Mononuclear cell (primary cell): Measurements from ENCODE around the gene CDC42EP1. TPM values are rescaled to one million over a fixed set of nuclear protein-coding genes. Genes with fewer than 3 reads are reported as not detected.
A peak's percentile ranks its signal among the peaks of the same experiment; 100 is the strongest.

Experiments used
- H3K27me3 ChIP-seq: 2 replicates; pipeline ENCODE4 v1.6.0; 2011; ENCODE audit warnings: low read length, control low read depth; ENCODE audit not compliant: insufficient read depth
- H3K4me1 ChIP-seq: 2 replicates; pipeline ENCODE4 v1.5.1; 2011; ENCODE audit warnings: mild to moderate bottlenecking, low read length, control low read depth; ENCODE audit not compliant: insufficient read depth
- H3K4me3 ChIP-seq: 2 replicates; pipeline ENCODE4 v1.5.1; 2011; ENCODE audit warnings: mild to moderate bottlenecking, low read length, moderate library complexity
- H3K9me3 ChIP-seq: 2 replicates; pipeline ENCODE4 v1.5.1; 2011; ENCODE audit warnings: low read depth, mild to moderate bottlenecking, control low read depth, low read length
- total RNA-seq: library from RNA; depleted of rRNA; stranded (reverse); fragments of >200 nt; gene quantifications from one replicate; pipeline ENCODE4 v1.2.3, GENCODE V29; 2012

CDC42EP1 gene, protein sequence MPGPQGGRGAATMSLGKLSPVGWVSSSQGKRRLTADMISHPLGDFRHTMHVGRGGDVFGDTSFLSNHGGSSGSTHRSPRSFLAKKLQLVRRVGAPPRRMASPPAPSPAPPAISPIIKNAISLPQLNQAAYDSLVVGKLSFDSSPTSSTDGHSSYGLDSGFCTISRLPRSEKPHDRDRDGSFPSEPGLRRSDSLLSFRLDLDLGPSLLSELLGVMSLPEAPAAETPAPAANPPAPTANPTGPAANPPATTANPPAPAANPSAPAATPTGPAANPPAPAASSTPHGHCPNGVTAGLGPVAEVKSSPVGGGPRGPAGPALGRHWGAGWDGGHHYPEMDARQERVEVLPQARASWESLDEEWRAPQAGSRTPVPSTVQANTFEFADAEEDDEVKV
- total RNA-seq: 0.42 TPM

DNA sequence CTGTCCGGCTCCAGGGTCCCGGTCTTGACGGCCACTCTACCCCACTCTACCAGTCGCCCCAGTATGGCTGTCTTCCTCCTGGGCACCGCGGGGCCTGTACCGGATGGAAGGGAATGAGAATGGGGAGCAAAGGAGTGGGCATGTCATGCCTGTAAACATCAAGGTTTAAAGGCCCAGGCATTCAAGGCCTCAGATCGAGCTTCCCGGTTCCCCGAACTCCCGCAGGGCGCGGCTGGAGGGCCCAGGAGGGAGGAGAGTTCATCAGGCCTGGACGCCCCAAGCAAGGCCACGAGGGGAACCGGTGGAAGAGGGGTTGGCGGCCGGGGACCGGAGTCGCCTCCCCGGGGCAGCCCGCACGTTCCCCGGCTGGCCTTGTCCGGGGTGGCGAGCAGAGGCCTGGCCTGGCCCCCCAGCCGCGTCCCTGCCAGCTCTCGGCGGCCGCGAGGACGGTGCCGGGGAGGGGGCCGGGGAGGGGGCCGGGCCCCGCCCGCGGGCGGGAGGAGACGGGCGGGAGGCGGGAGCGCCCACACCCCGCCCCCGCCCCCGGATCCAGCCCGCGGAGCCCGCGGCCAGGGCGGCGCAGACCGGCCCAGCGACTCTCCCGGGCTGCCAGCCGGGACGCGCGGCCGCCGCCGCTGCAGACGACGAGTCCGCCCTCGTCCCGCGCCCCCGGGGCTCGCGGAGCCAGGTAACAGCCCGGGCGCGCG is at the start of gene CDC42EP1:
TSS of gene CDC42EP1 (plus strand) at position 580 of the 707 bp plus-strand sequence. CDS start 5,870 bp downstream, outside the sequence.
- Histone ChIP-seq H3K27me3 (peaks cover 31% of the 10 kb centered on the region), H3K4me1 (peaks cover 18% of the 10 kb centered on the region), H3K9me3 (no peaks in the 10 kb centered on the region), H3K4me3 (peak within 1 kb of the TSS; percentile 30)

DNA sequence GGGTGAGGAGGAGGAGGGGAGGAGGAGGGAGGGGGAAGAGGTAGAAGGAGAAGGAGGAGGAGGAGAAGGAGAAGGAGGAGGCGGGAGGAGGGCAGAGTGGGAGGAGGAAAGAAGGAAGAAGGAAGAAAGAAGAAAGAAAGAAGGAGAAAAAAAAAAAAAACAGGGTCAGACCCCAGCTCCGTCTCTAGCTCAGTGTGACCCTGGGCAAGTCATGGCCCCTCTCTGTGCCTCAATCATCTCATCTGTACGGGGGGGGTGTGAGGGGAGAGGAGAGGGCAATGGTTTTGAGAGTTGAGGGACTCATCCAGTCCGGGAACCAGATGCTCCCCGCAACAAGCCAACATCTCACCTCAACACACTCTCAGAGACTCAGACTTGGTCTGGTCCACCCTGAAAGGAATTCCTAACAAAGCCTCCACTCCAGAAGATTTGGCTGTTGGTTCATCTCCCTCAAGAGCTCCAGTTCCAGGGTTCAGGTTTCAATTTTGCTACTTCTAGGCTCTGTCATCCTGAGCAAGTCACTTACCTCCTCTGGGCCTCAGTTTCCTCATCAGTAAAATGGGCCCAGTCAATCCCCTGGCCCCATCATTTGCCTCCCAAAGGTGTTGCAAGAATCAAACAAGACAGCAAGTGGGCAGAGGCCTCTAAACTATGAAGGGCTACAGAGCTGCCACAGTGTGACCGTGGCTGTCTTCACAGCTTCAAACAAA is 48.7 kb upstream of the CDC42EP1 start:
- no peaks in the 10 kb centered on the region for H3K4me1 ChIP-seq
- H3K4me3 ChIP-seq: no peak overlapping the region
- no peaks in the 10 kb centered on the region for H3K9me3 ChIP-seq
- H3K27me3 ChIP-seq: peaks cover under 1% of the 10 kb centered on the region

DNA sequence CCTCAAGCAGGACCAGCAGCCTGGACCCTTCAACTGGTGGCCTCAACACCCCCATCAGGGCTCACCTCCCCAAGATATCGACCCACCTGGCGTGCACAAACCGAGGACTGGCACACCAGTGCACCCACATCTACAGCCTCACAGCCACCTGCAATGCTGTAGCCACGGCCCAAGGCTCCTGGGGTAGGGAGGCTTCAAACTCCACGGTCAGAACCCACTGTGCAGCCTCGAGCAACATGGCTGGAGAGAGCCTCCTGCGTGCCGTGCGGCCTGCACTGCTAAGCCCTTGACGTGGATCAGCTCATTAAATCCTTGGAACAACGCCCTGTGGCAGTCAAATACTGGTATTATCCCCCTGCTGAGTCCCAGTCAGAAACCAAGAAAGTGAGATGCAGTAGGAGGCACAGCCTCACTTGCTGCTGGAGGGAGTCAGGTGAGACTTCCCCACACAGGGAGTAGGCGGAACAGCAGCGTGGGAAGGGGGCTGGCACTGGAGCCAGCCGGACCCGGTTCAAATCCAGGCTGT is 45.7 kb upstream of the CDC42EP1 start:
- no peaks in the 10 kb centered on the region for H3K9me3 ChIP-seq
- peaks cover 12% of the 10 kb centered on the region for H3K27me3 ChIP-seq

DNA sequence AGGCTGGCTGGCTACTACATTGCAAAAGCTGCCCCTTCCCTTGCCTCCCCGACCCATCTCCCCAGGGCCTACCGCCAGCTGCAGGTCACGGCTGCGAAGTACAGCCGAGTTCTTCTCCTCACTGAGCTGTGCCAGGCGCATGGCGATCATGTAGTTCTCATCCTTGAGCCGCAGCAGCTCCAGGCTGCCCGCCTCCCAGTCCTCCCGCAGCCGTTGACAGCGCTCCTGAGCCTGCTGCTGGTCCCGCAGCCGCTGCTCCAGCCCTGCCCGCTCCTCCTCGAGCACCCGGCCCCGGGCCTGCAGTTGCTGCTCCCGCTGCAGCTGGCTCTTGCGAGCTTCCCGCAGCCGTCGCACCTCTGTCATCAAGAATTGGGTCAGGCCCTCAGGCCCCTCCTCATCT is 44.4 kb upstream of the CDC42EP1 start:
- Histone ChIP-seq H3K4me1 (peaks cover 5% of the 10 kb centered on the region), H3K4me3 (no peak overlapping the region), H3K27me3 (peaks cover 25% of the 10 kb centered on the region), H3K9me3 (no peaks in the 10 kb centered on the region)

More for the DNA sequence above, 45.7 kb upstream of the CDC42EP1 start:
- Histone ChIP-seq H3K4me1 (peaks cover under 1% of the 10 kb centered on the region), H3K4me3 (no peak overlapping the region)

DNA sequence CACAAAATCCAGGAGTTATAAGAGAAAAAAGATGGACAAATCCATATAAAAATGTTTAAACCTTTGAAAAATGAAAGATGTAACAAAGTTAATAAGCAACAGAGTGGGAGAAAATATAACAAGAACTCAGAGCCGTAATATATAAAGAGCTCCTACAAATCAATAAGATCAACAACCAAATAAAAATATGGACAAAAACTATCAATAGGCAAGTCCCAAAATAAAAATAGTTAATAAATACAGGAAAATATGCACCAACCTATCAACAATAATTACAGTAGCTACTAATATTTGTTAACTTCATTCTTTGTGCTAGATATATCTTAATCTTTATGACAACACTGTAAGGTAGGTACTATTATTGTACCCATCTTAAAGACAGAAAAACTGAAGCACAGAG is 43.8 kb upstream of the CDC42EP1 start:
- H3K9me3 ChIP-seq: no peaks in the 10 kb centered on the region
- H3K4me3 ChIP-seq: no peak overlapping the region
- H3K27me3 ChIP-seq: peaks cover 30% of the 10 kb centered on the region
- H3K4me1 ChIP-seq: peaks cover 5% of the 10 kb centered on the region

DNA sequence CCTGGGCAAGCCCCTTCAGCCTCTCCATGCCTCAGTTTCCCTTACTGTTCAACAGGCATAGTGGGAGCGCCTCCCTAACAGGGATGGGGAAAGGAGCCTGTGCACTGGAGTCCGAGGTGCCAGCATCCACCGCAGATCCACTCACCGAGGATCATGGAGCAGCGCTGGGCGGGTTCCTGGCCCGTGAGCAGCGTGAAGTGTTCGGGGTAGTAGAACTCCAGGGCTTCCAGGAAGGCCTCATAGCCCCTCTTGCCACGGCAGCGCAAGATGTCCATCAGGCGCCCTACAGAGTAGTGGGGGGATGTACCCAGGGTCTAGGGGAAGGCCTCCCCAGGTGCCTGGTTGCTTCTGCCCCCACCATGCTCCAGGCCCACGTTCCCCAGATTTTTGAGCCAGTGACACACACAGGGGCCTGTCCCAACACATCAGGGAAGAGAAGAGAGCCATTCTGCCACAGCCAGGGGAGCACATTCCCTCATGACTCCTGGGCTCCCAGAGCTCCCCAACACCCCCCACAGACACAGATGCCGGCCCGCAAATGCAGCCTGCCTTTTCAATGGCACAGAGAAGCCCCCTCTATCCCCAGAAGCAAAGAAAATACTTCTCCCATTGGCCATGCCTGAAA is 42.3 kb upstream of the CDC42EP1 start:
- H3K9me3 ChIP-seq: no peaks in the 10 kb centered on the region
- no peak overlapping the region for H3K4me3 ChIP-seq
- H3K4me1 ChIP-seq: peaks cover 5% of the 10 kb centered on the region
- H3K27me3 ChIP-seq: peaks cover 32% of the 10 kb centered on the region

DNA sequence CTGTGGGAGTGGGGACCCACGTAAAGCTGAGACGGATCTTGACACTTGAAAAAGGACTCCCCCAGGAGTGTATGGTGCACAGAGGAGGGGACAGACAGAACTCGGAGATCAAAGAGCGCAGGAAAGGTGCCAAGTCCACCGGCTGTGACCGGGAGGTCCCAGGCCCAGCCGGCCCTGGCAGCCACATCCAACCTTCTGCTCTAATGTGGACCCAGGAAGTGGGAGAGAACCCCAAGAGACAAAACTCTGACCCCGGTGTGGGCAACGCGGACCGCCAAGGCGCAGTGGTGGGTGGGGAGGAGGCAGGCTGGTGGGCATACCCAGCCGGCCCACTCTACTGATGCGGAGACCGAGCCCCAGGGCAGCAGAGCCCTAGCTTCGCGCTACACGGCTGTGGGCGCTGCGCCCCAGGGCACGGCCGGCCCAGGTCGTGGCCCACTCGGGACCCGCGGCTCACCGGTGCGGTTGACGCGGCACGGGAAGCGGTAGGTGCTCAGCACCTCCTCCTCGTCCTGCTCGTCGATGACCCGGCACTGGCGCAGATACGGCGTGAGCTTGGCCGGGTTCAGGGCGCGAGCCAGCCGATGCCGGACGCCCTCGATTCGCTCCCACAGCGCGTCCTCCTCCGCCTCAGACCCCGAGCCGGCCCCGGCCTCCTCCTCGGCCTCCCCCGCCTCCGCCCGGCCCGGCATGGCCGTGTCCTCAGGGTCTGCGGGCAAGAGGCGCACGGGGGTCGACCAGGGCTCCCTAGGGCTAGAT is 41.6 kb upstream of the CDC42EP1 start:
- Histone ChIP-seq H3K4me1 (peaks cover 5% of the 10 kb centered on the region), H3K9me3 (no peaks in the 10 kb centered on the region), H3K27me3 (peaks cover 32% of the 10 kb centered on the region), H3K4me3 (no peak overlapping the region)

DNA sequence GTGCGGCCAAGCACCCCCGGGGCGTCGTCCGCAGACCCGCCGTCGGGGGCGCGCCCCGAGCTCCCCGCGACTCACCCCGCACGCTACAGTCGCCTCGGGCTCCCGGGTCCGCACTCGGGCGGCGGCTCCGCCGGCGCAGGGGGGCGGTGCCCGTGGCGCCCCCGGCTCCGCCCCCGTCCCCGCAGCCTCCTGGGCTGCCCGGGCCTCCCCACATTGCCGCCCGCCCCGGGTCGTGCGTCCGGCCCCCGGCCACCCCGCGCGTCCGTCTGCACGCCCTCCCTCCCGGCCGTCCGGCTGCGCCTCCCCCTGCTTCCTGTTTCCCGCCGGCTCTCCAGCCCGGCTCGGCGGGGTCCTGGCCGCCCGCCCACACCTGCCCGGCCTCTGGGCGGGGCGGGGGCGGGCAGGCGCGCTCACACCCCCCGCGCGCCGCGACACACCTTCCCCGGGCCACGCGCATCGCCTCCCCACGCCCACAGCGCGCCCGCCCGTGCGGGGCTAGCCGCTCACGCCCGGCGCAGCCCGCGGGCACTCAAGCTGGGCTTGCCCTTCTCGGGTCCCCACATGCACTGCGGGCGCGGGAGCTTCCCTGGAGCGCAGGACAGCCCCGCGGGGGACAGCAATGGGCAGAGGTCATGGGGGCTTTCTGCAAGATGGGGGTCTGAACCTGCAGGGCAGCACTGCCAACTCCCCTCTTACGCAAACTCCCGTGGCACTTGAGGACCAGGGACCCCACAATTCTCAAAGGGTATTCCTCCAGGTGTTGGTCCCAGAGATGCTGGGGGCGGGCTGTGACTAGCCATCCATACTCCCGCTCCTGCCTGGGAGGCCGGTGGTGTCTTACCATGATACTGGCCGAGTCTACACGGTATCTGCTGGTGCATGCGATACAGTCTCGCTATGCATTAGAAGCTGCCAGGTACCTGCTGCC is 40.7 kb upstream of the CDC42EP1 start, which contains the start of gene CARD10:
TSS of gene CARD10 (minus strand) at position 148 of the 928 bp plus-strand sequence. CDS start 215 bp downstream, outside the sequence.
- no peak within 1 kb of the TSS for H3K4me3 ChIP-seq
- no peaks in the 10 kb centered on the region for H3K9me3 ChIP-seq
- peaks cover 5% of the 10 kb centered on the region for H3K4me1 ChIP-seq
- H3K27me3 ChIP-seq: peaks cover 32% of the 10 kb centered on the region

DNA sequence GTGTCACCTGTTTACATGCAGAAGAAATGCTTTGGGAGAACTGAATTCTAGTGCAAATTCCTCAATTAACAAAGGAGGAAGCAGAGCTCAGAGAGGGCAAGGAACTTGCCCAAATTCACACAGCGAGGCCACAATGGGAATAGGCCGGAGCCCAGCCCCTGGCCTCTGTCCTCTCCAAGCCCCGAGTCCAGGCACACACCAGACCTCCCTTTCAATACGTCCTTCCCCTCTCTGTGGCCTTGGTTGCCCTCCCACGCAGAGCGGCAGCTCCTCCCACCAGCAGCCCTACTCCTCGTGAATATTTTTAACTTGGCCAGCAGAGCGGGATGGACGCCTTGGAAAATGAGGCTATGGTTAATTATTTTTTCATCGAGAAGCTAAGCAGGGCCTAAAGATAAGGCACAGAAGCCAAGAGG is 39.5 kb upstream of the CDC42EP1 start:
- peaks cover 5% of the 10 kb centered on the region for H3K4me1 ChIP-seq
- H3K4me3 ChIP-seq: no peak overlapping the region
- no peaks in the 10 kb centered on the region for H3K9me3 ChIP-seq
- peaks cover 32% of the 10 kb centered on the region for H3K27me3 ChIP-seq

DNA sequence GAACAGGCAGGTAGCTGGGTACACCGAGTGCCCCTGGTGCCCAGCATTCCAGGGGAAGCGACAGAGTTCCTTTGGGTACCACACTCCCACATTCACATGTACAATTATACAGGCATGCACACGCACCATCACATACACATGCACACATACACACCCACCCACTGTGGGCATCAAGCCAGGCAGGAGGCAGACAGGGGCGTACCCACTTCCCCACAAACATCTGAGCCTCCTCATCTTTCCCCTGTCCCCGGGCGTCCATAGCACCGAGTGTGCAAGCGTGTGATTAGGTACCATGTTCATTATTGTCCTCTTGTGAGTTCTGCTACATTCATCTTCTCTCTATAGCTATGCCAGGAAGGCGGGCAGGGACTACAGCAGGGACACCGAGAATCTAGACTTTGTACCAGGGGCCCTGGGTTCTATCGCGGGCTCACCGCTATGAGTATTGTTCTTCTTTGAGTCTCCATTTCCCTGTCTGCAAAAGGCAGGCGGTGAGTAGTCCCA is 39.0 kb upstream of the CDC42EP1 start:
- H3K27me3 ChIP-seq: peaks cover 32% of the 10 kb centered on the region
- H3K4me1 ChIP-seq: peaks cover 5% of the 10 kb centered on the region
- no peaks in the 10 kb centered on the region for H3K9me3 ChIP-seq
- H3K4me3 ChIP-seq: no peak overlapping the region

DNA sequence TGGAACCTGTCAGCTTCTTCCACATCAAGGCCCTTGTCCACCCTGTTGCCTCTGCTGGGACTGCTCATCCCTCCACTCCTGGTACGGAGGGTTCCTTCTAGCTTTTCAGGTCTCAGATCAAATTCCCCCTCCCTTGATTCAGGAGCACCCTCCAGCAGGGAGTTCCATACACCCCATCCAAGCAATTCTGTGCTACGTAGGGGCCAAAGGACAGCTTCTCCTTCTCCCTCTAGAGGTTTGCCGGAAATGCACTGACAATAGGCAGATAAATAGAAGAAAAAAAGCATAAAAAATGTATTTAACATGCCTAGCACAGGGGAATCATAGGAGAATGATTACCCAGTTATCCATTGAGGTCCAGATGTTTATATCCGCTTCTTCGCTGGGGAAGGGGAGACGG is 37.8 kb upstream of the CDC42EP1 start:
- Histone ChIP-seq H3K4me3 (no peak overlapping the region), H3K27me3 (peaks cover 27% of the 10 kb centered on the region), H3K4me1 (peaks cover 5% of the 10 kb centered on the region), H3K9me3 (no peaks in the 10 kb centered on the region)

DNA sequence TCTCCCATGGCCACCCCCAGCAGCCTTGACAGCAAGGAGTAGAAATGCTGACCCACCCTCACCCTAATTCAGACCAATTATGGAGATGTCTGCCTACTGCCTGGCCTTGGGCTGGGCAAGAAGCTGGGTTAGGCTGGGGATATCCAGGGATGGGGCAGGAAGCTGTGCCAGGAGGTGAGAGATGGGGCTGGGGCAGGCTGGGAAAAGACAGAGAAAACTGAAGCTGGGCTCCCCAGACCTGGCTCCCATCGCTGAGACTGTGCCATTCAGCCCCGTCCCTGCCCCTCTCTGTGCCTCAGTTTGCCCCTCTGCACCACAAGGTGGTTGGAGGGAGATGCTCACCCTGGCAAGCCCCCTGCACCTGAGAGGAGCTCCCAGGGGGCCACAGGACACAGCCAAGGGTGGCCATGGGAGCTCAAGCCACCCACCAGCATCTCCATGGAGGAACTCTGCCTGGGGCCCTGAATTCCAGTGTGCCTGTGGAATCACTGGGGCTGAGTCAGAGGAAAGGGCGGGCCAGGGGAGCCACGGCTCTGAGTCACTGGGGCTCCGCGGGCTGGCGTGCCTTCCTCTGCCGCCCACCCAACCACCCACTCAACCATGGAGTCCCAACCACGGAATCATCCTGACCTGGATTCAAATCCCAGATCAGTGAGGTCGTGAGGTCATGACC is 35.1 kb upstream of the CDC42EP1 start:
- no peaks in the 10 kb centered on the region for H3K9me3 ChIP-seq
- peaks cover 6% of the 10 kb centered on the region for H3K4me1 ChIP-seq
- H3K4me3 ChIP-seq: no peak overlapping the region
- peaks cover 14% of the 10 kb centered on the region for H3K27me3 ChIP-seq
